Neutrophil (primary cell): ENCODE measurements around the gene RPE.

Experiments
- H3K27ac ChIP-seq: fragments of 200-600 bp; sonication (generic); 2 replicates; pipeline ENCODE4 v1.5.1; 2016; ENCODE audit warnings: mild to moderate bottlenecking, moderate library complexity
- H3K27me3 ChIP-seq: fragments of 200-600 bp; sonication (generic); 2 replicates; pipeline ENCODE4 v1.6.0; 2016; ENCODE audit warnings: mild to moderate bottlenecking
- H3K36me3 ChIP-seq: fragments of 200-600 bp; sonication (generic); 2 replicates; pipeline ENCODE4 v1.5.1; 2017
- H3K4me1 ChIP-seq, 2 experiments: fragments of 200-600 bp in 1 of 2; sonication (generic) in 1 of 2; 1 replicate in 1 of 2; 2 replicates in 1 of 2; pipeline versions ENCODE4 v1.5.1 to v1.6.1; 2013 to 2016; ENCODE audit warnings: low read depth in 1 of 2, low read length in 1 of 2, mild to moderate bottlenecking in 1 of 2, moderate library complexity in 1 of 2; ENCODE audit not compliant: control insufficient read depth in 1 of 2, insufficient read depth in 1 of 2
- H3K4me3 ChIP-seq, 2 experiments: fragments of 200-600 bp in 1 of 2; sonication (generic) in 1 of 2; 1 replicate in 1 of 2; 2 replicates in 1 of 2; pipeline ENCODE4 v1.5.1; 2013 to 2016; ENCODE audit warnings: low read depth in 1 of 2, low read length in 1 of 2, mild to moderate bottlenecking in 1 of 2, moderate library complexity in 1 of 2
- H3K9me3 ChIP-seq: fragments of 200-600 bp; sonication (generic); 2 replicates; pipeline ENCODE4 v1.5.1; 2016
- CTCF ChIP-seq: fragments of 200-600 bp; sonication (generic); IDR thresholded peaks from 2 replicates; pipeline ENCODE4 v1.5.1; 2016; ENCODE audit warnings: antibody characterized with exemption

Gene RPE

DNA sequence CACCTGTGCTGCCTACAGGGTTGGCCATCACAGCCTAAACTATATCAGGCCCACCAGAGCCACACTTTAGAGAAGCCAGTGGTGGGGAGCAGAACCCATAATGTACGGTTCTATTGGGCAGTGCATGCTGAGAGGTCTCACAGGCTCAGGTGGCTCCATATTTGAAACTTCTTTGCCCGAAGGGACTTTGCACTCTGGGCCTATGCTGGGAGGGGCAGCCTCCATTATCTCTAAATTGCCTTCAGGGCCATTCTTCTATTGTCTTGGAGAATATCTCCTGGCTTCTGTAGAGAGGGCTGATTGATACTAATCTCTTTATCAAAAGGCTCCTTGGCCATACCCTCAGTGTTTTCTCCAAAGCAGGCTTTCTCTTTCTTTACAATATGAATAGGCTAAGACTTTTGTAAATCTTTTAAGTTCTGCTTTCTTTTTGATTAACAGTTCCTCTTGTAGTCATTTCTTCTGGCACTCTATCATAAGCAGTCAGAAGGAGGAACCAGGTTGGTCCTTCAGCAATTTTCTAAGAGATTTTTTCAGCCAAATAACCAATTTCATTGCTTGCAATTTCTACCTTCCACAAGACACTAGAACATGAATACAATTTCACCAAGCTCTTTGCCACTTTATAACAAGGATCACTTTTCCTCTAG, 44.5 kb downstream of the RPE start:
- Histone ChIP-seq H3K9me3 (no peaks in the 10 kb centered on the region), H3K27ac (no peak overlapping the region), H3K4me1 (no peaks in the 10 kb centered on the region), H3K36me3 (peaks cover 31% of the 10 kb centered on the region), H3K4me3 (no peak overlapping the region), H3K27me3 (no peaks in the 10 kb centered on the region)
- no peak for TF ChIP-seq CTCF

DNA sequence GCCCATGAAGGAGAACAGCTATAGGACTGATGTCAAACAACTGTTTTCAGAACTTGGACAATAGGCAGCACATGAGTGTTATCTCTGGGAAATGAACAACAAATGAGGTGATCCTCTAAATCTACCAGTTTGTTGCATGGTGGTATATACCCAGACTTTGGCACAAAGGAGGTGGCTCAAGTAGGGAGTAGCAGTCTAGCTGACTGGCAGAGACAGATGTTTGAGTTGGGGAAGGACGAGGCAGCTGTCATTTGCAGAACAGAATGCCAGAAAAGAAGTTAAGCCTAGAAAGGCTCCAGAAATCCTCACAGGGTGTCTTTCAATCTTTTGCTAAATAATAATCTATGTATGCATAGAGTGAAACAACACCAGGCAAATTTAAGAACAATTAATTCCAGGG, 47.4 kb downstream of the RPE start:
- Histone ChIP-seq H3K4me1 (no peaks in the 10 kb centered on the region), H3K36me3 (peaks cover 12% of the 10 kb centered on the region)
- no peak for TF ChIP-seq CTCF

GRCh38 chr2:210050885-210051284, 48.4 kb downstream of the RPE start:
- H3K36me3 ChIP-seq, result peaks cover 6% of the 10 kb centered on the region
- no peak overlapping the region for H3K4me3 ChIP-seq
- no peak overlapping the region for H3K27ac ChIP-seq
- H3K4me1 ChIP-seq, result no peaks in the 10 kb centered on the region
- TF ChIP-seq CTCF, result no peak
- no peaks in the 10 kb centered on the region for H3K27me3 ChIP-seq
- no peaks in the 10 kb centered on the region for H3K9me3 ChIP-seq

More for the DNA sequence above, 47.4 kb downstream of the RPE start:
- Histone ChIP-seq H3K27ac (no peak overlapping the region), H3K4me3 (no peak overlapping the region), H3K27me3 (no peaks in the 10 kb centered on the region), H3K9me3 (no peaks in the 10 kb centered on the region)

GRCh38 chr2:210054696-210055095, 52.3 kb downstream of the RPE start:
- Histone ChIP-seq H3K4me1 (no peaks in the 10 kb centered on the region), H3K27me3 (no peaks in the 10 kb centered on the region), H3K27ac (no peak overlapping the region), H3K36me3 (peaks cover 3% of the 10 kb centered on the region), H3K9me3 (no peaks in the 10 kb centered on the region), H3K4me3 (no peak overlapping the region)
- TF ChIP-seq CTCF, result no peak

DNA sequence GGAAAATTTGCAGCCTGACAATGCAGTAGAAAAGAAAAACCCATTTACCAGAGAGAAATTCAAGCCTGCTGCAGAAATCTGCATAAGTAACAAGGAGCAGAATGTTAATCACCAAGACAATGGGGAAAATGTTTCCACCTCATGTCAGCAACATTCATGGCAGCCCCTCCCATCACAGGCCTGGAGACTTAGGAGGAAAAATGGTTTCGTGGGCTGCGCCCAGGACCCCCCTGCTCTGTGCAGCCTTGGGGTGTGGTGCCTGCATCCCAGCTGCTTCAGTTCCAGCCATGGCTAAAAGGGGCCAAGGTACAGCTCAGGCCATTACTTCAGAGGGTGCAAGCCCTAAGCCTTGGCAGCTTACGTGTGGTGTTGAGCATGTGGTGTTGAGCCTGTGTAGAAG, 53.4 kb downstream of the RPE start:
- Histone ChIP-seq H3K4me1 (no peaks in the 10 kb centered on the region), H3K36me3 (no peaks in the 10 kb centered on the region), H3K9me3 (no peaks in the 10 kb centered on the region), H3K27ac (no peak overlapping the region), H3K27me3 (no peaks in the 10 kb centered on the region), H3K4me3 (no peak overlapping the region)
- TF ChIP-seq CTCF, result no peak
